Breast epithelium (tissue), 3 donors: Measurements from ENCODE around the gene THADA.

ENCODE experiments used
- POLR2A ChIP-seq: fragments of 450-650 bp; IDR thresholded peaks from one replicate; pipeline ENCODE4 v1.6.1; 2016; ENCODE audit warnings: antibody characterized with exemption, mild to moderate bottlenecking, moderate library complexity
- TF ChIP-seq, protein P1 (sequence below), 3 donors: fragments of 450-650 bp; IDR thresholded peaks; one replicate each; pipeline ENCODE4 v1.5.1; 2016 to 2017; ENCODE audit warnings: antibody characterized with exemption in 3 of 3, mild to moderate bottlenecking in 3 of 3, moderate library complexity in 3 of 3

DNA sequence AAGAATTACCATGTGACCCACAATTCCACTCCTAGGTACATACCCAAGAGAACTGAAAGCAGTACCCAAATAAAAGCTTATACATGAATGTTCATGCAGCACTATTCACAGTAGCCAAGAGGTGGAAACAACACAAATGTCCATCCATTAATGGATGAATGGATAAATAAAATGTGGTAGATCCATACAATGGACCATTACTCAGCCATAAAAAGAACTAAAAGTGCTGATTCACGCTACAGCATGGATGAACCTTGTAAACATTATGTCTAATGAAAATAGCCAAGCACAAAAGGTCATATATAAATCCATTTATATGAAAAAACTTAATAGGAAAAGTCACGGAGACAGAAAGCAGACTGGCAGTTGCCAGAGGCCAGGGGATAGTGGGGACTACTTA, 345.8 kb downstream of the THADA start:
- TF ChIP-seq, protein P1, sequence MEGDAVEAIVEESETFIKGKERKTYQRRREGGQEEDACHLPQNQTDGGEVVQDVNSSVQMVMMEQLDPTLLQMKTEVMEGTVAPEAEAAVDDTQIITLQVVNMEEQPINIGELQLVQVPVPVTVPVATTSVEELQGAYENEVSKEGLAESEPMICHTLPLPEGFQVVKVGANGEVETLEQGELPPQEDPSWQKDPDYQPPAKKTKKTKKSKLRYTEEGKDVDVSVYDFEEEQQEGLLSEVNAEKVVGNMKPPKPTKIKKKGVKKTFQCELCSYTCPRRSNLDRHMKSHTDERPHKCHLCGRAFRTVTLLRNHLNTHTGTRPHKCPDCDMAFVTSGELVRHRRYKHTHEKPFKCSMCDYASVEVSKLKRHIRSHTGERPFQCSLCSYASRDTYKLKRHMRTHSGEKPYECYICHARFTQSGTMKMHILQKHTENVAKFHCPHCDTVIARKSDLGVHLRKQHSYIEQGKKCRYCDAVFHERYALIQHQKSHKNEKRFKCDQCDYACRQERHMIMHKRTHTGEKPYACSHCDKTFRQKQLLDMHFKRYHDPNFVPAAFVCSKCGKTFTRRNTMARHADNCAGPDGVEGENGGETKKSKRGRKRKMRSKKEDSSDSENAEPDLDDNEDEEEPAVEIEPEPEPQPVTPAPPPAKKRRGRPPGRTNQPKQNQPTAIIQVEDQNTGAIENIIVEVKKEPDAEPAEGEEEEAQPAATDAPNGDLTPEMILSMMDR (IDR thresholded peaks at IDR 0.05), result no peak
- TF ChIP-seq POLR2A, result no peak
